ENCODE measurements around the gene CORO2B.

- TF ChIP-seq POLR2AphosphoS5 (IDR thresholded peaks at IDR 0.05; ENCODE audit: borderline replicate concordance, low read depth, low read length) (no peak), EZH2 (IDR thresholded peaks at IDR 0.05) (no peak)
Measured at GRCh38 chr15:68608206-68608843, 29.5 kb downstream of the CORO2B start.

Measured in SK-N-MC (cell line).